Transverse colon (tissue), 4 donors: Measurements from ENCODE around the gene GRPR.

Source experiments
- CTCF ChIP-seq, 5 experiments: fragments of 200-600 bp in 3 of 5; fragments of 450-650 bp in 2 of 5; sonication (generic) in 3 of 5; IDR thresholded peaks; 1 replicate in 2 of 5; 2 replicates in 3 of 5; pipeline ENCODE4 v1.5.1; 2016 to 2017; ENCODE audit warnings: antibody characterized with exemption in 5 of 5, inconsistent platforms in 3 of 5, mild to moderate bottlenecking in 2 of 5, moderate library complexity in 1 of 5
- EP300 ChIP-seq: sonication (generic); formaldehyde crosslinking; IDR thresholded peaks from one replicate; pipeline ENCODE4 v1.6.1; 2017; ENCODE audit warnings: antibody characterized with exemption, low read depth
- POLR2A ChIP-seq: fragments of 450-650 bp; IDR thresholded peaks from one replicate; pipeline ENCODE4 v1.6.1; 2016; ENCODE audit warnings: antibody characterized with exemption, mild to moderate bottlenecking, moderate library complexity
- POLR2AphosphoS5 ChIP-seq, 3 donors: sonication (generic); formaldehyde crosslinking; IDR thresholded peaks; one replicate each; pipeline ENCODE4 v1.6.1; 2016; ENCODE audit warnings: antibody characterized with exemption in 3 of 3

GRCh38 chrX:16191605-16192004 lies 68.2 kb downstream of the GRPR start:
- no peak for TF ChIP-seq POLR2A
- no peak for TF ChIP-seq CTCF (IDR thresholded peaks at IDR 0.05)
- no peak for TF ChIP-seq EP300
- no peak for TF ChIP-seq POLR2AphosphoS5 (IDR thresholded peaks at IDR 0.05)
